Peyer's patch (tissue), 4 donors: Measurements from ENCODE around the gene FARS2. TPM values are rescaled to one million over a fixed set of nuclear protein-coding genes. Genes with fewer than 3 reads are reported as not detected.

ENCODE experiments used
- DNase-seq, 3 donors: peaks; one replicate each; pipeline ENCODE4 v3.0.0-alpha.2; 2017 to 2019
- H3K27ac ChIP-seq, 4 donors: fragments of 200-600 bp; sonication (generic); one replicate each; pipeline ENCODE4 v1.5.1; 2016 to 2019
- H3K27me3 ChIP-seq, 2 donors: fragments of 200-600 bp; sonication (generic); one replicate each; pipeline ENCODE4 v1.5.1; 2019
- H3K36me3 ChIP-seq, 3 donors: fragments of 200-600 bp; sonication (generic); one replicate each; pipeline ENCODE4 v1.5.1; 2016 to 2019
- H3K4me1 ChIP-seq, 4 donors: fragments of 200-600 bp; sonication (generic); one replicate each; pipeline ENCODE4 v1.5.1; 2016 to 2019
- H3K4me3 ChIP-seq, 4 donors: fragments of 200-600 bp; sonication (generic); 1 replicate in 3 of 4; 2 replicates in 1 of 4; pipeline ENCODE4 v1.5.1; 2016 to 2019; ENCODE audit warnings: mild to moderate bottlenecking in 1 of 4
- H3K9me3 ChIP-seq, 4 donors: fragments of 200-600 bp; sonication (generic); one replicate each; pipeline ENCODE4 v1.5.1; 2016 to 2019; ENCODE audit warnings: mild to moderate bottlenecking in 1 of 4
- POLR2A ChIP-seq, 2 donors: fragments of 450-650 bp; IDR thresholded peaks; one replicate each; pipeline ENCODE4 v1.5.1; 2017; ENCODE audit warnings: antibody characterized with exemption in 2 of 2, mild to moderate bottlenecking in 2 of 2, moderate library complexity in 2 of 2
- total RNA-seq, 4 donors: library from RNA; depleted of rRNA; stranded (reverse); fragments of >200 nt; gene quantifications; one replicate each; pipeline ENCODE4 v1.1.0, GENCODE V29; 2016
- TF ChIP-seq, protein P1 (sequence below), 6 experiments: fragments of 450-650 bp in 4 of 6; fragments of 200-600 bp in 2 of 6; sonication (generic) in 1 of 6; IDR thresholded peaks; one replicate each; pipeline ENCODE4 v1.5.1; 2017 to 2019; ENCODE audit warnings: antibody characterized with exemption in 6 of 6, mild to moderate bottlenecking in 3 of 6, moderate library complexity in 1 of 6

The FARS2 gene
- total RNA-seq, 4 donors from 2014 or later = 9.5 to 42.1 (median 17.1) TPM

DNA sequence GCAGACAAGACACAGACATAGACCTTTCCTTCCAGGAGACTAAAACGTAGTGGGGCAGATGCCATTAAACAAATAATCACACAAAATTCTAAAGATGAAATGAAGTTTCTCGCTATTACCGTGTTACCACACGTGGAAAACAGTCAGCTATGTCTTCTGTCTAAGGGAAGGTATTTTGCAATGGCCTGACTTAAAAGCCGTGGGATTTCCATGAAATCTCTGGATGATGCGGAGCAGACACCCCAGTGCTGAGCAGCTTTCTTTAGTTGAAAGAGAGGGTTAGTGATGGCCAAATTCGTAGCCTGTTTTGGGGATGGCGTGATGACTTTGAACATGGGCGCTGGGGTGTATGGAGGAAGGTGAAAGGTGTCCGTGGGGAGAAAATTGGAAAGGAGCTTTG is 463.6 kb downstream of the FARS2 start:
- Histone ChIP-seq H3K36me3 (no peaks in the 10 kb centered on the region), H3K9me3 (no peaks in the 10 kb centered on the region), H3K4me1 (no peaks in the 10 kb centered on the region), H3K27me3 (no peaks in the 10 kb centered on the region), H3K27ac (peak overlapping the region in 1 of 4 donors; percentile 52), H3K4me3 (no peak overlapping the region)
- DNase-seq = no peak
- TF ChIP-seq, protein P1, sequence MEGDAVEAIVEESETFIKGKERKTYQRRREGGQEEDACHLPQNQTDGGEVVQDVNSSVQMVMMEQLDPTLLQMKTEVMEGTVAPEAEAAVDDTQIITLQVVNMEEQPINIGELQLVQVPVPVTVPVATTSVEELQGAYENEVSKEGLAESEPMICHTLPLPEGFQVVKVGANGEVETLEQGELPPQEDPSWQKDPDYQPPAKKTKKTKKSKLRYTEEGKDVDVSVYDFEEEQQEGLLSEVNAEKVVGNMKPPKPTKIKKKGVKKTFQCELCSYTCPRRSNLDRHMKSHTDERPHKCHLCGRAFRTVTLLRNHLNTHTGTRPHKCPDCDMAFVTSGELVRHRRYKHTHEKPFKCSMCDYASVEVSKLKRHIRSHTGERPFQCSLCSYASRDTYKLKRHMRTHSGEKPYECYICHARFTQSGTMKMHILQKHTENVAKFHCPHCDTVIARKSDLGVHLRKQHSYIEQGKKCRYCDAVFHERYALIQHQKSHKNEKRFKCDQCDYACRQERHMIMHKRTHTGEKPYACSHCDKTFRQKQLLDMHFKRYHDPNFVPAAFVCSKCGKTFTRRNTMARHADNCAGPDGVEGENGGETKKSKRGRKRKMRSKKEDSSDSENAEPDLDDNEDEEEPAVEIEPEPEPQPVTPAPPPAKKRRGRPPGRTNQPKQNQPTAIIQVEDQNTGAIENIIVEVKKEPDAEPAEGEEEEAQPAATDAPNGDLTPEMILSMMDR (IDR thresholded peaks at IDR 0.05) = no peak
- no peak for TF ChIP-seq POLR2A (IDR thresholded peaks at IDR 0.05)

DNA sequence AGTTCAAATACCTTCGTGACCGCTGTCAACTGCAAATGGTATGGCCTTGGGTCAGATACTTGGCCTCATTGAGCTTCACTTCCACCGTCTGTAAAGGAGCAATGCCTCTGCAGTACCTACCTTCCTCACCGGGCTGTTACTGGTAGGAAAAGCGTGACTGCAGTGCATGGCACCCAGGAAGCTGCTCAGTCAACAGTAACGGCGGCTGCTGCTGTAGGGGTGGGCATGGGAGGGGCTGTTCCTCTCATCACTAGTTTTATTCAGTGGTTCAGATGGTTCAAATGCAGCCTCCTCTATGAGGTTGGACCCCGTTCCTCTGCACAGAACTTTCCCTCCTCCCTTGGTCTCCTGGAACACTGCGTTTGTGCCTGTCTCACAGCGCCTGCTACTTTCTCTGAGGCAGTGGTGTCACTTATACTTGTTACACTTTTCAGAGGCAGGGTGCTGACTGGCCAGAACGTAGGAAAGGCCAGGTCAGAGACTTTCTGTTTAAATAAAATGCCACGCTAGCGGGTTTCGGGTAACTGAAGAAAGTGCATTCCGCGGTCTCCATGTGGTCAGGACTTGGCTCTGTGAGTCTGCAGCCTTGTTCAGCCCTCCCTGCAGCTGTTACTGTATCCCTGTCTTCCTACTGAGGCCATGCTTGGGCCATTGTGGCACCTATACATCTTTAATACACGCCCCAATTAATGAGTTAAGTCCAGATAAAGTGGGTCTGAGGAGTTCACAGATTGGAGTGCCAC is 465.8 kb downstream of the FARS2 start:
- no peak overlapping the region for H3K4me3 ChIP-seq
- H3K27me3 ChIP-seq = no peaks in the 10 kb centered on the region
- no peaks in the 10 kb centered on the region for H3K36me3 ChIP-seq
- no peaks in the 10 kb centered on the region for H3K9me3 ChIP-seq
- TF ChIP-seq POLR2A (IDR thresholded peaks at IDR 0.05) = no peak
- TF ChIP-seq, protein P1 (IDR thresholded peaks at IDR 0.05) = no peak
- H3K27ac ChIP-seq = peak overlapping the region in 1 of 4 donors; percentile 5
- peak in 1 of 3 donors; percentile 55 for DNase-seq
- H3K4me1 ChIP-seq = no peaks in the 10 kb centered on the region

DNA sequence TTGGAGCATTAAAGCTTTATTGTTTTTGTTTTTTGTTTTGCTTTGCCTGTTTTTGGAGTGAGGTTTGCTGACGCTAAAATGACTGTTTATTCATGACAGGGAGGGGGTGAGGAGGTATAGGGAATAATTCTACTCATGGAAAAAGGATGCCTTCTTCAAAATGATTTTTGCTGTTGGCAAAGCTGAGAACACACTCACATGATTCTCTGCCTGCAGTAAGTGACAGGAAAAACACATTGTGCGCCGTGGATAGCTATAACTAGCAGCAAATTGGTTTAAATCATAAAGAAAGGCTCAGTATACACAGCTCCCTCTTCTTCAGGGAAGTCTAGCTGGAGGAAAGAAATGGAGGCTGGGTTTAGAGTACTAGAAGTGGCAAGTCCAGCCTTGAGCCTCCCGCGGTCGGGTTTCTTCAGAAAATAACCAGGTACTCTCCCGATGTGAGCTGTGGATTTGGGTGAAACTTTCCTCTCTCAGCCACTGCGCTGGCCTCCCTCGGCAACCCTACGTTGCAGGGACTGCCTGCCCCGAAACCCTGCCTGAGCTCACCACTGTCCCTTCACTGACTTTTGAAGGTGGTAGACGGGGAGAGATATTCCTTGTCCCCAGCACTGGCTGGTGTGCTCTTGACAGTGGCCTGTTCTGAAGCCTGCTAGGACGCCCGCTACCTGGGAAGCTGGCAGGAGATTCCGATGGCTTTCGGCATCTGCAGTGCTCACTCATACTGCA is 467.2 kb downstream of the FARS2 start:
- no peaks in the 10 kb centered on the region for H3K36me3 ChIP-seq
- H3K27ac ChIP-seq = no peak overlapping the region
- no peak overlapping the region for H3K4me3 ChIP-seq
- no peaks in the 10 kb centered on the region for H3K9me3 ChIP-seq
- TF ChIP-seq POLR2A (IDR thresholded peaks at IDR 0.05) = no peak
- TF ChIP-seq, protein P1 (IDR thresholded peaks at IDR 0.05) = no peak
- no peaks in the 10 kb centered on the region for H3K27me3 ChIP-seq
- no peaks in the 10 kb centered on the region for H3K4me1 ChIP-seq
- no peak for DNase-seq

DNA sequence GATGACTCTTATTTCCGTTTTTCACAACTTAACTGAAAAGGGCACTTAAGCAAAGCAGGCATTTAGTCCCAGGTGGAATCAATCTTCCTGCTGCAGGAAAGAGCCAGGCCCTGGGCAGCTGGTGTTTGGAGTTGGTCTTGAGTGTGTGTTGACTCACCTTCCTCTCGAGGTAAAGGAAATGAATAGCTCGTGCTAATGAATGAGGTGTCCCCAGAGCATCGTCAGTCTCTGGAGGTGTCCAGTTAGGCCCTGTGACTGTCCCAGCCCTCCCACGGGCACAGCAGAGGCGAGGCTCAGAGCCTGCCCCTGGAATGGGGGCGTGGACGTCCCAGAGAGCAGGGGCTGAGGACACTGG is 467.7 kb downstream of the FARS2 start:
- no peak for DNase-seq
- Histone ChIP-seq H3K4me1 (no peaks in the 10 kb centered on the region), H3K27me3 (no peaks in the 10 kb centered on the region), H3K36me3 (no peaks in the 10 kb centered on the region), H3K9me3 (no peaks in the 10 kb centered on the region), H3K4me3 (no peak overlapping the region), H3K27ac (no peak overlapping the region)
- no peak for TF ChIP-seq POLR2A (IDR thresholded peaks at IDR 0.05)

DNA sequence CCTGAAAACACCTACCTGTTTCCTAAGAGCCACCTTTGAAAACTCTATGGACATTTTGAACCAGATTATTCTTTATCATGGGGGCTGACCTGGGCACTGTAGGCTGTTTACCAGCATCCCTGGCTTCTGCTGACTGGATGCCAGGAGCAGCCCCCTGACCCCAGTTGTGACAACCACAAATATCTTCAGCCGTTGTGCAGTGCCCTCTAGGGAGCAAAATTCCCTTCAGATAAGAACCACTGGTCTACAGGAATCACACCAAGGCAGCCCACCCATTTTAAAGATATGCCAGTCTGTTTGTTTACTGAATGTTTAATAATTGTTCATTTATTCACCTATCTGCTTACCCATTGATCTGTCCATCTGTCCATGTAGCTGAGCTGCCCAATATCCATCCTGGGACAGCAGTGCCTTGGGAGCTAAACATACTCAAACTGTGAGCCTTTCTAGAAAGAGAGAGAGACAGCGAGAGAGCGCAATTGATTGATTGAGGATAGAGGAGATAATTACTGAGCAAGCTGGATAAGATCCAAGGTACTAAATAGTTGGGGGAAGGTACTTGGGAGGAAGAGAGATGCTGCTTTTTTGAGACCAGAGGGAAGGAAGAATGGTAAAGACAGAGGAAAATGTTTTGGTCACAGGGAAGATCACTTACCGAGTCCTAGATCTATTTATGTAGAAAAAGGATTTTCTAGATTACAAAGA is 468.7 kb downstream of the FARS2 start:
- no peak for DNase-seq
- no peaks in the 10 kb centered on the region for H3K4me1 ChIP-seq
- H3K9me3 ChIP-seq = no peaks in the 10 kb centered on the region
- no peak overlapping the region for H3K27ac ChIP-seq
- TF ChIP-seq, protein P1 (IDR thresholded peaks at IDR 0.05) = no peak
- TF ChIP-seq POLR2A (IDR thresholded peaks at IDR 0.05) = no peak
- no peak overlapping the region for H3K4me3 ChIP-seq
- H3K27me3 ChIP-seq = no peaks in the 10 kb centered on the region
- no peaks in the 10 kb centered on the region for H3K36me3 ChIP-seq
